K562 (cell line): ENCODE data around the gene NDUFB10. TPM values are rescaled to one million over a fixed set of nuclear protein-coding genes. Genes with fewer than 3 reads are reported as not detected.

Experiments
- BRF1 ChIP-seq: IDR thresholded peaks from 3 replicates; pipeline ENCODE4 v1.6.1; 2011; ENCODE audit warnings: borderline replicate concordance, mild to moderate bottlenecking; ENCODE audit not compliant: insufficient read length; ENCODE audit errors: extremely low read depth
- CREB1 ChIP-seq, 2 experiments: sonication (generic) in 1 of 2; formaldehyde crosslinking in 1 of 2; IDR thresholded peaks; 2 replicates each; pipeline versions ENCODE4 v1.6.1 to v1.8.0; 2012 to 2022; ENCODE audit warnings: inconsistent platforms in 1 of 2, mild to moderate bottlenecking in 1 of 2, missing genetic modification reagents in 1 of 2, moderate library complexity in 1 of 2
- DMBX1 ChIP-seq: fragments of 250-450 bp; sonication (Bioruptor Pico); IDR thresholded peaks from 2 replicates; pipeline ENCODE4 v1.8.0; 2022; ENCODE audit warnings: inconsistent platforms, mild to moderate bottlenecking, moderate library complexity, borderline replicate concordance
- HMGN3 ChIP-seq: IDR thresholded peaks from 2 replicates; pipeline ENCODE4 v1.6.1; 2011; ENCODE audit warnings: borderline replicate concordance, low read depth, mild to moderate bottlenecking, mixed read lengths, low read length; ENCODE audit not compliant: insufficient read length; ENCODE audit errors: extremely low read depth
- KAT7 ChIP-seq: sonication (generic); formaldehyde crosslinking; IDR thresholded peaks from 2 replicates; pipeline ENCODE4 v1.8.0; 2022; ENCODE audit warnings: missing genetic modification reagents, mild to moderate bottlenecking, borderline replicate concordance
- MAFK ChIP-seq: IDR thresholded peaks from 2 replicates; pipeline ENCODE4 v1.6.1; 2011; ENCODE audit warnings: low read length, improper control_type of control experiment
- NFIC ChIP-seq: fragments of 450-650 bp; IDR thresholded peaks from 2 replicates; pipeline ENCODE4 v1.6.1; 2017; ENCODE audit warnings: mild to moderate bottlenecking, inconsistent platforms
- NFXL1 ChIP-seq: fragments of 450-650 bp; formaldehyde crosslinking; IDR thresholded peaks from 2 replicates; pipeline ENCODE4 v1.4.0; 2021; ENCODE audit warnings: mild to moderate bottlenecking
- NR2C1 ChIP-seq, 2 experiments: fragments of 450-650 bp; IDR thresholded peaks; 2 replicates each; pipeline ENCODE4 v1.6.1; 2017; ENCODE audit warnings: mild to moderate bottlenecking in 2 of 2, antibody characterized with exemption in 1 of 2, inconsistent platforms in 1 of 2, missing compliant biosample characterization in 1 of 2, missing genetic modification characterization in 1 of 2
- POLR2G ChIP-seq: fragments of 200-400 bp; formaldehyde crosslinking; IDR thresholded peaks from 2 replicates; pipeline ENCODE4 v1.6.1; 2017; ENCODE audit warnings: low read depth, mild to moderate bottlenecking, antibody characterized with exemption, low read length, moderate library complexity
- PRMT5 ChIP-seq: sonication (generic); formaldehyde crosslinking; IDR thresholded peaks from 2 replicates; pipeline ENCODE4 v1.5.0; 2020; ENCODE audit warnings: missing genetic modification reagents
- TAF7 ChIP-seq: fragments of 450-650 bp; IDR thresholded peaks from 2 replicates; pipeline ENCODE4 v1.6.1; 2016; ENCODE audit warnings: missing genetic modification characterization, missing compliant biosample characterization
- XRCC4 ChIP-seq: IDR thresholded peaks from one replicate; pipeline ENCODE4 v1.6.1; 2011; ENCODE audit not compliant: insufficient read depth, insufficient read length; ENCODE audit errors: extremely low read depth
- YY1 ChIP-seq, 3 experiments: IDR thresholded peaks; 2 replicates each; pipeline ENCODE4 v1.6.1; 2011; ENCODE audit warnings: low read length in 2 of 3, mild to moderate bottlenecking in 2 of 3, moderate library complexity in 2 of 3, borderline replicate concordance in 1 of 3, control low read depth in 1 of 3, low read depth in 1 of 3; ENCODE audit not compliant: insufficient read depth in 3 of 3, insufficient replicate concordance in 2 of 3, control insufficient read depth in 1 of 3, insufficient read length in 1 of 3; ENCODE audit errors: extremely low read depth in 1 of 3
- ZFP36 ChIP-seq: fragments of 150-350 bp; IDR thresholded peaks from 2 replicates; pipeline ENCODE4 v1.6.1; 2018; ENCODE audit warnings: low read length, low read depth; ENCODE audit not compliant: partially characterized antibody
- ZMIZ1 ChIP-seq, 2 experiments: fragments of 150-350 bp in 1 of 2; IDR thresholded peaks; 2 replicates each; pipeline ENCODE4 v1.6.1; 2012 to 2016; ENCODE audit warnings: low read depth in 2 of 2, low read length in 2 of 2, mild to moderate bottlenecking in 1 of 2, moderate library complexity in 1 of 2
- ZNF184 ChIP-seq: sonication (generic); formaldehyde crosslinking; IDR thresholded peaks from 2 replicates; pipeline ENCODE4 v1.5.0; 2020; ENCODE audit warnings: missing genetic modification reagents
- ZNF24 ChIP-seq: fragments of 450-650 bp; IDR thresholded peaks from 2 replicates; pipeline ENCODE4 v1.6.1; 2016
- ZNF507 ChIP-seq: conservative IDR thresholded peaks from 2 replicates; pipeline ENCODE4 v1.6.1; 2017; ENCODE audit warnings: missing genetic modification characterization, missing compliant biosample characterization
- ZNF644 ChIP-seq: fragments of 200-800 bp; sonication (Bioruptor generic); IDR thresholded peaks from 2 replicates; pipeline ENCODE4 v1.6.1; 2016; ENCODE audit warnings: low read depth, missing genetic modification characterization, missing compliant biosample characterization
- ZNF79 ChIP-seq: fragments of 250-450 bp; sonication (Bioruptor Pico); IDR thresholded peaks from 2 replicates; pipeline ENCODE4 v1.4.0; 2020; ENCODE audit warnings: low read depth, mild to moderate bottlenecking, moderate library complexity
- ZSCAN32 ChIP-seq: fragments of 450-650 bp; formaldehyde crosslinking; IDR thresholded peaks from 2 replicates; pipeline ENCODE4 v1.4.0; 2020; ENCODE audit warnings: mild to moderate bottlenecking, moderate library complexity
- polyA plus RNA-seq, 8 experiments: library from polyadenylated mRNA; depleted of rRNA in 4 of 8; stranded (reverse) in 5 of 8; unstranded in 3 of 8; fragments of >200 nt; fragmentation: Nextera tagmentation in 2 of 8; fragmentation: Illumina TruSeq in 1 of 8; extraction: Ambion mirVana in 2 of 8; extraction: Trizol in 1 of 8; gene quantifications; 2 replicates each; pipeline versions ENCODE4 v1.2.1 to v1.2.3, GENCODE V29; 2011 to 2014; ENCODE audit warnings: inconsistent platforms in 1 of 8, missing spikeins in 1 of 8
- total RNA-seq, 7 experiments: library from RNA; depleted of rRNA in 6 of 7; stranded (reverse); fragments of >200 nt in 6 of 7; fragmentation: Illumina TruSeq in 2 of 7; extraction: Trizol in 2 of 7; gene quantifications; 2 replicates each; pipeline versions ENCODE4 v1.2.1 to v1.2.3, GENCODE V29; 2011 to 2021; ENCODE audit warnings: low replicate concordance in 1 of 7
- TF ChIP-seq, protein P1 (sequence below): fragments of 450-650 bp; IDR thresholded peaks from 2 replicates; pipeline ENCODE4 v1.6.1; 2016; ENCODE audit warnings: missing biosample characterization, missing genetic modification characterization

Gene NDUFB10
- total and polyA plus RNA-seq, 9 of the 15 experiments (the other 6 are each of a cell fraction or from before 2014, with no cell fraction given) = 69.3 to 527 (median 161) TPM

GRCh38 chr16:1959269-1960039 lies at the start of gene NDUFB10 (continued):
- TF ChIP-seq, protein P1, sequence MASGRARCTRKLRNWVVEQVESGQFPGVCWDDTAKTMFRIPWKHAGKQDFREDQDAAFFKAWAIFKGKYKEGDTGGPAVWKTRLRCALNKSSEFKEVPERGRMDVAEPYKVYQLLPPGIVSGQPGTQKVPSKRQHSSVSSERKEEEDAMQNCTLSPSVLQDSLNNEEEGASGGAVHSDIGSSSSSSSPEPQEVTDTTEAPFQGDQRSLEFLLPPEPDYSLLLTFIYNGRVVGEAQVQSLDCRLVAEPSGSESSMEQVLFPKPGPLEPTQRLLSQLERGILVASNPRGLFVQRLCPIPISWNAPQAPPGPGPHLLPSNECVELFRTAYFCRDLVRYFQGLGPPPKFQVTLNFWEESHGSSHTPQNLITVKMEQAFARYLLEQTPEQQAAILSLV = no peak
- no peak for TF ChIP-seq ZNF24
- TF ChIP-seq DMBX1 (CRISPR knock-in tag) = no peak
- TF ChIP-seq HMGN3 = peak; percentile 75
- no peak for TF ChIP-seq ZNF79 (CRISPR knock-in tag)
- peak; percentile 23 to 81 (median 78) for TF ChIP-seq YY1 (IDR thresholded peaks at IDR 0.05; ENCODE audit: borderline replicate concordance in 1 of 3, control insufficient read depth in 1 of 3, extremely low read depth in 1 of 3, insufficient read depth in 3 of 3, insufficient read length in 1 of 3, insufficient replicate concordance in 2 of 3, low read depth in 1 of 3, low read length in 2 of 3)
- no peak for TF ChIP-seq ZNF184 (CRISPR knock-in tag)
- TF ChIP-seq POLR2G = peak; percentile 97
- no peak for TF ChIP-seq NR2C1 (IDR thresholded peaks at IDR 0.05)
- 0 out of 2 replicates have a peak, but pooled peaks have one; percentile 22 for TF ChIP-seq NR2C1 (tag; IDR thresholded peaks at IDR 0.05)
- TF ChIP-seq ZSCAN32 (CRISPR knock-in tag) = 0 out of 2 replicates have a peak, but pooled peaks have one; percentile 9
- TF ChIP-seq TAF7 (tag) = peak; percentile 28; the same call in 1 of the 2 replicates
- TF ChIP-seq NFIC = no peak; the same call in 1 of the 2 replicates
- TF ChIP-seq XRCC4 = no peak
- TF ChIP-seq KAT7 (CRISPR knock-in tag) = peak; percentile 87; the same call in 1 of the 2 replicates
- no peak for TF ChIP-seq ZNF507
- no peak for TF ChIP-seq PRMT5 (CRISPR knock-in tag)
- TF ChIP-seq MAFK = no peak
- no peak for TF ChIP-seq ZNF644 (tag)
- no peak; a peak in 1 of 4 replicates for TF ChIP-seq ZMIZ1 (IDR thresholded peaks at IDR 0.05; ENCODE audit: low read depth in 2 of 2, low read length in 2 of 2)
- no peak for TF ChIP-seq BRF1
- peak; percentile 17 for TF ChIP-seq ZFP36
- peak; percentile 52 for TF ChIP-seq CREB1 (IDR thresholded peaks at IDR 0.05)
- TF ChIP-seq CREB1 (CRISPR knock-in tag; IDR thresholded peaks at IDR 0.05) = peak; percentile 86
- TF ChIP-seq NFXL1 (CRISPR knock-in tag) = no peak
